NCI-H2196 (cell line): Measurements from ENCODE around the gene TEKTIP1.
"Not testable (repeated sequence)": the region's sequence is repeated elsewhere in the genome, so short reads cannot be mapped to it uniquely, and the experiment has no call there.

Source experiments
- DNase-seq: peaks from one replicate; lab custom pipeline; 2025; ENCODE audit not compliant: unreplicated experiment; lab: John Stamatoyannopoulos, UW

TEKTIP1 gene

DNA sequence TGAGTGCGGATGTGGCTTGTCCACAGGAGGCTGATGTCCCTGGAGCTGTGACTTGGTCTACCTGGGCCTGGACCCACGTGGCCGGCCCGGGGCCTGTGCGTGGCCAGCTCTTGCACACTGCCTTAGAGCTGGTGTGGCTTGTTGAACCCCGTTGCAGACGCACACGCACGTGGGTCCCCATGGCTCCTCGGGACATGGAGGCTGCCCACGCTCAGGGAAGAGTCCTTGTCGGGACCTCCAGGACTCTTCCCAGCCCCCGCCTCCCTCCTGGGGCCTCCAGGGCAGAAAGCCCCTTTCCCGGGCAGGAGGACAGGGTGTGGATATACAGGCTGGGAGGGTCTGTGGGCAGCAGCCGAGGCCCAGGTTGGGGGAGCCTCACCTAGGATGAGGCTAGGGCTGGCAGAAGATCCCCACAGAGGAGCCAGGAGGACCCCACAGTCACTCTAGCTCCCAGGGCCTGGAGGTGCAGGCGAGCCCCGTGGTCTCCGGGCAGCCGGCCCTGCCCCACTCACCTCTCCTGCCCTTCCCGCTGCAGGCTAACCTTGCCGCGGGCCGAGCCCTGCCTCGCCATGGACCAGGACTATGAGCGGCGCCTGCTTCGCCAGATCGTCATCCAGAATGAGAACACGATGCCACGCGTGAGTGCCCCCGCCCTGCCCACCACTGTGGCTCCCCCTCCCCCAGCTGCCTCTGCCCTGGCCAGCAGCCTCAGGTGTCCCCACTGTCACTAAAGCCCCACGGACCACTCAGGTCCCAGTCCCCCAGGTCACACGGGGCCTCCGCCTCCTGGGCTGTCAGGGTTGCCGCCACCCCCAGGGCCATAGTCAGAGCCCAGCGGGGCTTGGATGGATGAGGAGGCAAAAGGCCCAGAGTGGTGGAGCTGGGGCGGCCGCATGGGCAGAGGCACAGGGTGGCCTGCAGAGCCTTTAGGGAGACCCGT, 16.3 kb upstream of the TEKTIP1 start:
- DNase-seq, result no peak

GRCh38 chr19:3523361-3524077, 15.5 kb upstream of the TEKTIP1 start:
- DNase-seq, result no peak

- no peak for DNase-seq
These were observed 14.7 kb upstream of the TEKTIP1 start for GRCh38 chr19:3524078-3524842.

DNA sequence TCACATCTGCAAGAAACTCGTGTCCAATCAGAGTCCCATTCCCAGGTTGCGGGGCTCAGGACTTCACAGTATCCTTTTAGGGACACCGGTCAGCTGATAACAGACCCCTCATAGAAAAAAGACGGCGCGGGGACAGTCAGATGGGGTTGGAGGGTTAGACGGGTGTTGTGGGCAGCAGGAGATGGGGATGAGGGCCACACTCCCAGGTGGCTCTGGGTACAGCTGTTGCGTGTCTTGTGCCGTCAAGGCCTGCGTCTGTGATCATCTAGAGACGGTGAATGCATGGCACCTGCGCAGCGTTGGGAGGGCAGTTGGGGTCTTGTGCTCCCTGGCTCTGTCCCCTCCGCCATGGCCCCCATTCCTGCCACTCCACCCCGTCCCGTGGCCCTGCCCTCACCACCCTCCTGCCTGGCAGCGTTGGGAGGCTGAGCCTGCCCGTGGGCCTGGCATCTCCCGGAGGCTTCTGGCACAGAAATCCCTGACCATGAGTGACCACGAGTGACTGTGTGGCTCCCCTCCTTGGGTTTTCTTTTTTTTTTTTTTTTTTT, 14.0 kb upstream of the TEKTIP1 start:
- DNase-seq, result no peak

- DNase-seq, result no peak
These were observed 12.3 kb upstream of the TEKTIP1 start for GRCh38 chr19:3526507-3527237.

- no peak for DNase-seq
These were observed 11.6 kb upstream of the TEKTIP1 start for GRCh38 chr19:3527238-3527910.

DNA sequence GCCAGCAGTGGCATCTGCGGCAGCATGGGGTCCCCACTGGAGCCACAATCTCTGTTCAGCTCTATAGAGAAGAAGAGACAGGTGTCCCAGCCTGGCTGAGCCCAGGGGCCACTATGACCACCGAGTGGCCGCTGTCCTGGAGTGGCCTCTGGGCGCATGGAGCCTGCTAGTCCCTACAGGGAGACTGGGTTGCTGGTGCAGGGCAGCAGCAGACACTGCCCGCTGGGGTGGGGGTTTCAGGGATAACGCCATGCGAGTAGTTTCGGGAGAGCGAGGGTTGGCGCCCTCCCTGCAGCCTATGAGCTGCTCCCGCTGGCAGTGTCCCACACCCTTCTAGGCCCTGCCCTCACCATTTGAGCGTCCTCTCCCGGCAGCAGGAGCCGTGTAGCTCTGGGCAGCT, 10.9 kb upstream of the TEKTIP1 start:
- DNase-seq, result no peak

DNA sequence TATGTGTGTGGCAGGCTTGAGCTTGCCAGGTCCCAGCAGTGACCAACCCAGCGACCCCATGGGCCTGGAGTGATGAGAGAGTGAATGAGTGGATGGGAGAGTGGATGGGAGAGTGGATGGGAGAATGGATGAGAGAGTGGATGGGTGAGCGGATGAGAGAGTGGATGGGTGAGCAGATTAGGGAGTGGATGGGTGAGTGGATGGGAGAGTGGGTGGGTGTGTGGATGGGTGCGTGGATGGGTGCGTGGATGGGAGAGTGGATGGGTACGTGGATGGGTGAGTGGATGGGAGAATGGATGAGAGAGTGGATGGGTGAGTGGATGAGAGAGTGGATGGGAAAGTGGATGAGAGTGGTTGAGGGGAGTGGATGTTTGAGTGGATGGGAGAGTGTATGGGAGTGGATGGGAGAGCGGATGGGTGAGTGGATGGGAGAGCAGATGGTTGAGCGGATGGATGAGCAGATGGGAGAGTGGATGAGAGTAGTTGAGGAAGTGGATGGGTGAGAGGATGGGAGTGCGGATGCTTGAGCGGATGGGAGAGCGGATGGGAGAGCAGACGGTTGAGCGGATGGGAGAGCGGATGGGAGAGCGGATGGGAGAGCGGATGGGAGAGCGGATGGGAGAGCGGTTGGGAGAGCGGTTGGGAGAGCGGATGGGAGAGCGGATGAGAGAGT, 10.3 kb upstream of the TEKTIP1 start:
- DNase-seq, result no peak

GRCh38 chr19:3529299-3529698, 9.7 kb upstream of the TEKTIP1 start:
- DNase-seq, result not testable (repeated sequence)

DNA sequence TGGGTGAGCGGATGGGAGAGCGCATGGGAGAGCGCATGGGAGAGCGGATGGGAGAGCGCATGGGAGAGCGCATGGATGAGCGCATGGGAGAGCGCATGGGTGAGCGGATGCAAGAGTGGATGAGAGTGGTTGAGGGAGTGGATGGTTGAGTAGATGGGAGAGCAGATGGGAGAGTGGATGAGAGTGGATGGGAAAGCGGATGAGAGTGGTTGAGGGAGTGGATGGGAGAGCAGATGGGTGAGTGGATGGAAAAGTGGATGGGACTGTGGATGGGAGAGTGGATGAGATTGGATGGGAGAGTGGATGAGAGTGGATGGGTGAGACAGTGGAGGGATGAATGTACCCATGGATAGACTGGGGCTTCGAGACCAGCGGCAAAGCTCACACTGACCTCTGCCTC, 8.6 kb upstream of the TEKTIP1 start:
- DNase-seq, result no peak

GRCh38 chr19:3531716-3532115, 7.3 kb upstream of the TEKTIP1 start:
- DNase-seq, result no peak

DNA sequence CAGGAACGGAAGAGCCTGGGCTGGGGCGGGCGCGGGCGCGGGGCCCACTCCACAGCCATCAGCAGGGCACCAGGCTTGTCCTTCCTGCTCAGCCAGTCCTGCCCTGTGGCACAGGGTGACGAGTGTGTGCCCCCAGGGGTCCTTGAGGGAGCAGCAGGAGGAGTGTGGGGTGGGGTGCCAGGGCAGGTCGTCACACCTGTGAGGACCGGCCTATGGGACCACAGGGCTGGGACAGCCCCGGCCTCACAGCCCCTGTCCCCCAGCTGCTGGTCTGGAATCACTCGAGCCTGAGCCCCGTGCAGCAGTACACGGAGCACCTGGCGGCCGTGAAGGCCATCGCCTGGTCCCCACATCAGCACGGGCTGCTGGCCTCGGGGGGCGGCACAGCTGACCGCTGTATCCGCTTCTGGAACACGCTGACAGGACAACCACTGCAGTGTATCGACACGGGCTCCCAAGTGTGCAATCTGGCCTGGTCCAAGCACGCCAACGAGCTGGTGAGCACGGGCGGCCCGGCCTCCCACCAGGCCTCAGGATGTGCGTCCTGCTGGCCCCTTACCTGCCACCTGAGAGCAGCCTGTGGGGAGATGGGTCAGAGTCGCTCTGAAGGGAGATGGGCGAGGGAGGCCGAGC, 6.7 kb upstream of the TEKTIP1 start:
- no peak for DNase-seq

DNA sequence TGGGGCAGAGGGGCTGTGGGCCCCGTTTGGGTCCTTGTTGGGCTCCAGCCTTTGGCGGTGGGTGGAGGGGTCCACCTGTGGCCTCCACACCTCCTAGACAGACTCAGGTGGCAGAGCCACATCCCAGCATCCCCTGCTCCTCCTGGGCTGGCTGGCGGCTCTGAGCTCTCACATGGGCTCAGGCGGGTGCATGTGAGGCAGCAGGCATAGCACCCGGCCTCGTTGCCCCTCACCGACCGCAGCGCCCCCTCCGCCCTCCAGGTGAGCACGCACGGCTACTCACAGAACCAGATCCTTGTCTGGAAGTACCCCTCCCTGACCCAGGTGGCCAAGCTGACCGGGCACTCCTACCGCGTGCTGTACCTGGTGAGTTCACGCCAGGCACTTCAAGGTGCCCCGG, 5.9 kb upstream of the TEKTIP1 start:
- DNase-seq, result no peak

GRCh38 chr19:3533563-3534216, 5.3 kb upstream of the TEKTIP1 start:
- DNase-seq, result no peak

DNA sequence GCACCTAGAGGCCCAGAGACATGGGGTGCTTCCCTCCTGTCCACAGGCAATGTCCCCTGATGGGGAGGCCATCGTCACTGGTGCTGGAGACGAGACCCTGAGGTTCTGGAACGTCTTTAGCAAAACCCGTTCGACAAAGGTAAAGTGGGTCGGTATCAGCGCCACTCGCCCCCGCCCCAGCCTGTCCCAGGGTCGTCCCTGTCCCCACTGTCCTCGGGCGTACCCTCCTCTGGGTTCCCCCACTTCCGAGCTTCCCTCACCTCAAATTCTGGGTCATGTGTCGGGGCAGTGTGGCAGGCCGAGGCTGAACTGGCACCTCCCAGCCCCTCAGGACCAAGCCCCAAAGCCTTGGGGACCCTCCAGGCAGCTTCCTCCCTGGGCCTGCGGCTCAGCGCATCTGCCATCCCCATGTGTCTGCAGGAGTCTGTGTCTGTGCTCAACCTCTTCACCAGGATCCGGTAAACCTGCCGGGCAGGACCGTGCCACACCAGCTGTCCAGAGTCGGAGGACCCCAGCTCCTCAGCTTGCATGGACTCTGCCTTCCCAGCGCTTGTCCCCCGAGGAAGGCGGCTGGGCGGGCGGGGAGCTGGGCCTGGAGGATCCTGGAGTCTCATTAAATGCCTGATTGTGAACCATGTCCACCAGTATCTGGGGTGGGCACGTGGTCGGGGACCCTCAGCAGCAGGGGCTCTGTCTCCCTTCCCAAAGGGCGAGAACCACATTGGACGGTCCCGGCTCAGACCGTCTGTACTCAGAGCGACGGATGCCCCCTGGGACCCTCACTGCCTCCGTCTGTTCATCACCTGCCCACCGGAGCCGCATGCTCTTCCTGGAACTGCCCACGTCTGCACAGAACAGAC, 4.4 kb upstream of the TEKTIP1 start:
- DNase-seq, result no peak

DNA sequence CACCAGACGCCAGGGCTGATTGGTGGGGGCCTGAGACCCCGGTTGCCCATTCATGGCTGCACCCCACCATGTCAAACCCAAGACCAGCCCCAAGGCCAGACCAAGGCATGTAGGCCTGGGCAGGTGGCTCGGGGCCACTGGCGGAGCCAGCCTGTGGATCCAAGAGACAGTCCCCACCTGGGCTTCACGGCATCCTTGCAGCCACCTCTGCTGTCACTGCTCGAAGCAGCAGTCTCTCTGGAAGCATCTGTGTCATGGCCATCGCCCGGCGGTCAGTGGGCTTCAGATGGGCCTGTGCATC, 3.8 kb upstream of the TEKTIP1 start:
- DNase-seq, result no peak

- no peak for DNase-seq
These were observed 3.4 kb upstream of the TEKTIP1 start for GRCh38 chr19:3535563-3535965.

GRCh38 chr19:3535981-3536380, 3.0 kb upstream of the TEKTIP1 start:
- no peak for DNase-seq
